NCI-H2107 (cell line): ENCODE measurements around the gene COLEC12.

ENCODE experiments used
- DNase-seq: peaks from one replicate; lab custom pipeline; 2025; lab: John Stamatoyannopoulos, UW

COLEC12 gene

DNA sequence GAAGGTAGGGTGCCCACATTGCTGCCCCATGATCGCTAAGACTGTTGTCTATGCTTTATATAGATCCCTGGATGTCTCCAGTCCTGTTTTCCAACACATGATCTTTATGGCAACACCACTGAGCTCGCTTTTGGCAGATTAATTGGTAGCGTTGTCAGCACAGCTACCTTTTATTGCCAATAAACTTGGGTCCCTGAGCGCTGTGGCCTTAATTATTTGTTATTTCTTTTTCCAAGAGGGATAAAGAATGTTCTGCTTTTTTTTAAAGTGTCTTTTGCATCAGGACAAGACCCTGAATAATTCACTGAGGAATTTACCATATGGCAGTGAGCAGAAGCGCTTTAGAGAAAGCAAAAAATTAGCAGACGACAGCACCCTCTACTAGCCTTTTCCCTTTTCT, 113.5 kb downstream of the COLEC12 start:
- DNase-seq: no peak

DNA sequence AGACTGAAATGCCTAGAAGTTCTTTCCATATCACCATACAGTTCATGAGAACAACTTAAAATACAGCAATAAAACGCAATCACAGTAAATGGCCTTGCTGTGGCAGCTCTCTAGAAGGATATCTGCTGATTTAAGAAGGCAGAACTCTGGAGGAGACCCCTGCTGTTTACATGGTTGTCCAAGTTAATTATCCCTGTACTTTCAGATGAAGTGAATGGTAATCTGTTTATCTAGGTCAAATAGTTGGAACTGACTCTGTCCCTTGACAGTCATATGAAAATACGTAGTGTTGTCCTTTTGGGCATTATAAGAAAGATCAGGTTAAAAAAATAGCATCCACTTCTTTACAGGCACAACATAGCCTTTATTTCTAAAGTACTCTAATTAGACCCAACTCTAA, 115.6 kb downstream of the COLEC12 start:
- DNase-seq: no peak

DNA sequence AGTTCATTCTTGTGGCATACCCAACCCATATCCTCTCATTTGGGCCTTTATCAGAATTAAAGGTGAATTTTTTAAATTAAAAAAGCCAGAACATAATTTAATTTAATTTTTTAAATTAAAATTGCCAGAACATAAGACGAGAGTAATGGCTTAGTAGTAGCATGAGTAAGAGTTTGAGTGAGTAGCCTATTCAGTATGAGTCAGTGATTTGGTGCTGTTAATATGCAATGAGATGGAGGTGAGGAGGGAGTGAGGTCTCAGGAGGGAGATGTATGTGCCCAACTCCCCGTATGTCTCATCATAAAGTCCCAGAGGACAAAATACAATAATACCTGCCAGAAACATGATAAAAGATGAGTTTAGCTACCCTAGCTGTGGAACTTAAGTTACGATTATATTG, 117.4 kb downstream of the COLEC12 start:
- no peak for DNase-seq

DNA sequence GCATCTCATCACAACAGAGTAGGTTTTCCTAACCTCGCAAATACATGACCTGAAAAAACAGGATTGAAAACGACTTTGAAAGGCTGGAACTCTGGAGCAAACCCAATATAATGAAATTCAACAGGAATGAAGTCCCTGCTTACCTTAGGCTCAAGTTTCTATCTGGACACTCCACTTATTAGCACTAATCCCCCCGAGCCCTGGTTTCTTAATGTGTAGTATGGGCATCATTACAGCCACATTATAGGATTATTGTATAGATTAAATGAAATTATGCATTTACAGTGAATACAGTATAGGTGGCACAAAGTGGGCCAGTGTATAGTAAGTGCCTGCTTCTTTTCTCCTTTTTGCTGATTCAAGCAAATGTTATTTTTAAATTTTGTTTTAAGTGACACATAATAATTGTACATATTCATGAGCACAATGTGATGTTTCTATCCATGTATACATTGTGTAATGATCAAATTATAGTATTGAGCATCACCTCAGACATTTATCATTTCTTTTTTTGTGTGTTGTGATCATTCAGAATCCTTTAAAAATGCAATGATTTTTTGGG, 118.0 kb downstream of the COLEC12 start:
- DNase-seq: no peak

DNA sequence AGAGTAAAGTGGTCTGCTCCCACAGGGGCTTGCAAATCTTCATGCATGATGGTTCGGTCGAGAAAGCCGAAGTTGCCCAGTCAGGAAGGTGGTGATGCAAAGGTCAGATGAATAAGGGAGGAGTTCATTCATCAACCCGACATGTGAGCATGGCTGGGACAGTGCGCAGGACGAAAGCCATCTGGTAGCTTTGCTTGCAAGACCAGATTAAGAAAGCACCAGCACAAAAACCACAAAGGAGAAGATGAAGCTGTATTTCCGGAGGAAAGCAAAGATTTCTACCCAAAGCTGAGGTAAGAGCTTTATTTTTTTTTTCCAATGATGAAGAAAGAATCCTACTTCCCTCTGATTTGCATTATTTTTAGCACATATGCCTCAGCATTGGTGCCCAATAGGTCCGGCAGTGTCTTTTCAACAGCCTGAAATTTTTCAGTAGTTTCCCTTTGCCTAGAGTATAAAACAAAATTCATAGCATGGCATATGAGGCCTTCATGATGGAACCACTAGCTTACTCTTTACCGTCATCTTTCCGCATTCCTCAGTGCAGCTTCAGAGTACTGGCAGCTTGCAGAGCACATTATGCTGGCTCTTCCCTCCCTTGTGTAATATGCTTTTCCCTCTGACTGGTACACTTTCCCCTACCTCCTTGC, 120.7 kb downstream of the COLEC12 start:
- no peak for DNase-seq

DNA sequence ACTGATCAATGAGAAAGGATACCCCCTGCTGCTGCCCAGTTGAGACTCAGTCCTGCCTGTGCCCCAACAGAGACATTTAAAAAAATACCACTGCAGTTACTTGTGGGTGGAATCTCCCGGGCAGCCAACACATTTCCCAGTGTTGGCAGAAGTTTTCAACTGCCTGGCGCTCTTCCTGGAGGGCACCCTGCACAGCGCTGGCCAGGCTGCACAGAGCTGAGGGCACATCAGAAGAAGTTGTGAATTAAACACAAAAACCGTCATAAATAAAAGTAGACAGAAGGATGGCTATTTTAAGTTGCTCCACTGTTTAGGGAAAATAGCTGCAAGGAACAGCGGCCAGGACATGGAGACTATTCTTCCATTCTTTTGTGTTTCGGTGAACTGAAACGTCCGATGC, 122.4 kb downstream of the COLEC12 start:
- no peak for DNase-seq

DNA sequence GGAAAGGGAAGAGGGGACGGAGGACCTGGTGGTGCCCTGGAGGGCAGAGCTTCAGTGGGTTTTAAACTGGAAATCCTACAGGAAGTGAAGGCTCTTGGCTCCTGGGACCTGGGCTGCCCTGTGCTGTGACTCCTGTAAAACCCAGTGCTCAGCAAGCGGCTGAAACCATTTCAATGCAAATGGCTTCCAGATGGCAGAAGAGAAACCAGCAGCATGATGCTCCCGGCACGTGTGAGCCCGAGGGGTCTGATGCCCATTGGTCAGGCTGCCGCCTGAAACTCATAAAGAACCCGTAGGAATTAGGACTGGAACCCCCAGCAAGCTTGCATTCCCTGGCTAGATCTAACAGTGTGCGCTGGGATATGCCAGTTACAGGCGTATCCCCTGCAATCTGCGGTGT, 123.4 kb downstream of the COLEC12 start:
- DNase-seq: no peak

DNA sequence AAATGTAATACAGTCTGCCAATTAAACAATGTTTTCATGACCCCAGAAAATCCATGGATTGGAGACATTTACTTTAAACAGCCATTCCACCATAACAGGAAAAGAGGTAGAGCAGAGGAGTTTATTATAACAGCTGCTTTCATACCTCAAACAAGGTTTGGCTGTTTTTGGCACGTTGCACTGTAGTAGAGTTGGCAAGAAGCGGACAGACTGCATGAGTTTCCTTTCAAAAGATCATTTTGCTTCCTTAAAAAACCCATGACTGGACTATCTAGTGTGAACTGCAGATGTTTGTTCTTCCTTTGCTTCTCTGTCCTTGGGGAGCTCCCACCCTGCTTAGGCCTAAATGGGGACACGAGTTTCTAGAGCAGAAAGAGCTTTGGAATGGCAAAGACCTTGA, 124.2 kb downstream of the COLEC12 start:
- DNase-seq: no peak

DNA sequence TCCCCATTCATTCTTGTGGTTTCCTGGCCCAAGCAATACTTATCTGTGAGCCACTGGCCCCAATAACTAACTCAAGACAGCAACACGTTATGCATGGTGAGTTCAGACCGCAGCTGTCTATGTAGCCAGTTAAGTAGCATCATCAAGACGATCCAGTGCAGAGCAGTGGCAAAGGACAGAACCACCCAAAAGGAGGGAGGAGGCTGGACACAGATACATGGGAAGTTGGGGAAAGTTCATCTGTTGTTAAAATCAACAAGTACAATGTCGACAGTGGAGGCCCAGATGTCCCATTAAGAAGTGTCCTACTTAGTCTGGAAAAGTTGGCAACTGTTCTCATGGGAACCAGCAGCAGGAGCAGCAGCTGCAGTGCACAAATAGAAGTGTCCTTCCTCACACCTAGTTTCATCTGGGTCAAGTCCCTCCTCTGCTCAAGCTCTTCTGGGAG, 125.8 kb downstream of the COLEC12 start:
- DNase-seq: no peak

DNA sequence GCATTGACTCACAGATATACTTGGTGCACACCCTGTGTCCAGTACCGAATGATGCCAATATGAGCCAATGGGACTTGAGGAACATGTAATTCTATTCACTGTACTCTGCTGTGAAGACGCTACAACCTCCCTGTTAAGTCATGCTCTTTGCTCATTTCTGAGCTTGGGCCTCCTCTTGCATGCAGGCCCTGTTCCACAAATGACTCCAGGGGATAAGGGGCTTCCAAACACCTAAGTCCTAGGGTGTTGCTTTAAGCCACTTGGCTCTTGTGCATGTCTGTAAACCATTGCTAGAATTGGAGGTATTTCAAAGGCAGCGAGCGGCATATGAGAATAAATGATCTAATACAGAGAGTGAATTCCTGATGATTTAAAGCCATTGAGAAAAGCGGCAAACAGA, 126.7 kb downstream of the COLEC12 start:
- DNase-seq: no peak

DNA sequence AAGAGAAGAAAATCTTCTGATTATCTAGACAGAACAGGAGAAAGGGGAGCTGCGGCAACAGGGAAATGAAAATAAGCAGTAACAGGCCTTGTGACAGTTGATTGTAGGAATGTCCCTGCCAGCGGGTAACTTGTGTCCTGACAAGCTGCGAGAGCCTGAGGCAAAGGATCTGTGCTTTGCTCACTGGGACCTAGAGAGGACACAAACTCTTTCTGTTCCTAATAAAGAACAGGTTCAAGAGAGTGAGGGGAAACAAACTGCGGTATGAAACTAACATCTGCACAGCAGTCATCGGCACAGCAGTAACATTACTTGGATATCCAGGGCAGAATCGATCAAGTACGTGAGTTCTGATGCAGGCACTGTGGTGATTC, 128.9 kb downstream of the COLEC12 start:
- no peak for DNase-seq

DNA sequence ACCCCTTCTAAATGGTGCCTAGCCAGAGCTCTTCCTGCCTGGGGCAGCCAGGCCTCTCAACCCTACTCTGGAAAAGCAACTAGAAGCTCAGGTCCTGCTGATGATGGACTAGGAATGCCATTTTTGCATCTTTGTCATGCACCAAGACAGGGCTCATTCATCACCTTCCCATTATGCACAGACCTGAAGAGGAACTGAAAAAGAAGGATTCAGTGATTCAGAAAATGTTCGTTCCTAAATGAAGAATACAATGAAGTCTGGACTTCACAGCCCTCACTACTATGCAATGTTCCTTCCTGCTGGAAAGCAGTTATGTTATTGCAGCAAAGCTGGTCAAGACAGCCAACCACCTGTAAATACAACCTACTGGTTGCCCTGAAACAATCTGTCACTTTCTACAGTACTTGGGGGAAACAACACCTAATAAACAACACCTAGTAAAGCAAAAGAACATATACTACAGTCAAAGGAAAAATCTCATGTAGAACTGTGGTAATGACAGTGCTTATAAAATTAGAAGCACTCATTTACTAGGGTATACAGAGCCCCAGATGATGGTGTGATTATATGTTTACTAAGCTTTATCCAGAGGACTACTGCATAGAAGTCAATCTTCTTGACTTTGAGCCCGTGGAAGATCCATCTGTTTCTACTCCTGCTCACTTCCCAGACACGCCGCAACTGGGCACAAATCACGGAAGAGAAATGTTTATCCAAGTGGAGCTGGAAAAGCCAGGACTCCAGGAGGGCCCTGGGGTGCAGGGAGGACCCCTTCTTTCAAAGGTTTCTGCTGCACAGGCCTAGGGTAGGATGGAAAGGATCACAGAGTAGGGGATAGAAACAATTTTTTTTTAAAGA, 129.5 kb downstream of the COLEC12 start:
- no peak for DNase-seq

DNA sequence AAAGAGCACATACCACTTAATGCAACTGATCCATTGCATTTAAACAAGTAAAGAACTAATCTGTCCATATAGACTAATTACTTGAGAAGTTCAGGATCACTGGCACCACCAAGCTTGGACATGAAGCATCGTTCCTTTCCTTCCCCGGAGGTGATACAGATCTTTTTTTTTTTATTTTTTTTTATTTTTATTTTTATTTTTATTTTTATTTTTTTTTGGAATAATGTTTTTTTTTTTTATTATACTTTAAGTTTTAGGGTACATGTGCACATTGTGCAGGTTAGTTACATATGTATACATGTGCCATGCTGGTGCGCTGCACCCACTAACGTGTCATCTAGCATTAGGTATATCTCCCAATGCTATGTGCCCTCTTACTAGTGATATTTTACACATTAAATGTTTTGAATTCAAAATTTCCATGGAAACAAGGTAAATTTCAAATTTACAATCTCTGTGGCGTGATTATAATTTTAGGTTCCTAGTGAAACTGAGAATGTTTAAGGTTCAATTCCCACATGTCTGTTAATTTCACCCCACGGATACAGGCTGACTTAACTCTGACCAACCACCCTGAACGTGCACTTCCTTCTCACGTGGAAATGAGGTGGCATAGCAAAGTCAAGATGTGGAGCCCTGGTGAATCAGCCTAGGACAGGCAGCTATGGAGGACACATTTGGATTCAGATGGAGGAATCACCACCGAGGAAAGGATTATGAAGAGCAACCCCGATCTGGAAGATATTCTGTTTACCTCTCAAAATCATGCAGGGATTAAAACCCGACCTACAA, 131.1 kb downstream of the COLEC12 start:
- DNase-seq: no peak

DNA sequence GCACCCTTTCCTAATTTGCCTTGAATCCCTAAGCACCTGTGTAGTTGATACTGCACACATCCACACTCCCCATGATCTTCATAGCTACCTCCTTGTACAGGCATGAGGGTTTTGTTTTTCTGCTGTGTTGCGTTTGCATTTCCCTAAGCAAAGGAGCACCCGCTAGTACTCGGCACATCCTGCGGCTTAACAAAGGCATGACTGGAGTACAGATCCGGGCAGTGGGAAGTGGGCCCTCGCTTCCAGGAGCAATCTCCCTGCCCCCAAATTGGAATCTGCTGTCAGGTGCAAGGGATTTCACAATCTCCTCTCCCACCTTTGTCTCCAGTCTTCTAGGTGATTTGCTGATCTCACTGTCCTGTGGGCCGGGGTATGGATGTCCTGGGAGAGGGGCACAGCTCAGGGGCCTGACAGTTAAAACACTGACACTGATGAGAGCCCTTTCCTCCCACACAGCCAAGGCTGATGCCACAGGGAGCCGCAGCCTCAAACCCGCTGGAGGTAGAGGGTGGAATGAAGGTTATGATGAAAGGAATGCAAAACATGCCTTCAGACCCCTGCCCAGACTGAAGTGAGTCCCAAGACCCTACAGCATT, 133.9 kb downstream of the COLEC12 start:
- no peak for DNase-seq

DNA sequence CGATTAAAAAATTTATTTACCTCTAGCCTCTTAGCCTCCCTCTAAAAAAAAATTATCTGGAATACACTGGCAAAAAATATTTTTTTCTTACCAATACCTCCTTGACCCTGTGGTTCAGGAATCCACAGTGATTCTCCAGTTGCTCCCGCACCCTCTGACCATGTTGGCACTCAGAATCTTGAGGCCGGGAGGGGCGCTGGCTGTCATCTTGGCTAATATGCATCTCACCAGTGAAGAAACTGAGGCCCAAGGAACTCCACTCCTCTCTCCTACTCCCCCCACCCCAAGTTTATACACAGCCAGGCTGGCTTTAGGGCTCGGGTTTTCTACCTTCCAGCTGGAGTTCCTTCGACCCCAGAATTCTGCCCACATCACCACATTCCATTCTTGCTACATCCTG, 134.8 kb downstream of the COLEC12 start:
- no peak for DNase-seq

DNA sequence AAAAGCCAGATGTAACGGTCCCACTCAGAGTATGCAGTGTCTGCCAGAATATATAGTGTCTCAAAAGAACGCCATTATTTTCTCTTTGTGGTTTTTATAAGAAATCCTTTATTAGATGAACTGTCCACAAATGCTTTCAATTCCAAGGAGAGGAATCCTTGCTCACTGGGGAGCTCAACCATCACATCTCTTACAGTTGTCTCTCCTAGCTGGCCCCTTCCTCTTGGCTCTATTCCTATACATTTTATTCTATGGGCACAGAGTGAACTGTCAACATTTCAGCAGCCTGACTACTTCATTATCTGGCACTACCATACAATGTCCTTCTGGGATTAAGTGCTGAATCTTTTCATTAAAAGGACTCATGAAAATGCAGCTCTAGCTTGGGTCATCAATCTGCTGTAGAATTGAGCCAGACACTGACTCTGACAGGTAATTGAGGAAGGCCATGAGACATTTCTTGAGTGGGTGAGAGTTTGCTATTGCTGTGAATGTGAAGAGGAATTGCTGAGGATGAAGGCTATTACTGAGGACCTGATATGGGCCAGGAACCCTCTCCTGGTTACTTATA, 136.2 kb downstream of the COLEC12 start:
- no peak for DNase-seq

DNA sequence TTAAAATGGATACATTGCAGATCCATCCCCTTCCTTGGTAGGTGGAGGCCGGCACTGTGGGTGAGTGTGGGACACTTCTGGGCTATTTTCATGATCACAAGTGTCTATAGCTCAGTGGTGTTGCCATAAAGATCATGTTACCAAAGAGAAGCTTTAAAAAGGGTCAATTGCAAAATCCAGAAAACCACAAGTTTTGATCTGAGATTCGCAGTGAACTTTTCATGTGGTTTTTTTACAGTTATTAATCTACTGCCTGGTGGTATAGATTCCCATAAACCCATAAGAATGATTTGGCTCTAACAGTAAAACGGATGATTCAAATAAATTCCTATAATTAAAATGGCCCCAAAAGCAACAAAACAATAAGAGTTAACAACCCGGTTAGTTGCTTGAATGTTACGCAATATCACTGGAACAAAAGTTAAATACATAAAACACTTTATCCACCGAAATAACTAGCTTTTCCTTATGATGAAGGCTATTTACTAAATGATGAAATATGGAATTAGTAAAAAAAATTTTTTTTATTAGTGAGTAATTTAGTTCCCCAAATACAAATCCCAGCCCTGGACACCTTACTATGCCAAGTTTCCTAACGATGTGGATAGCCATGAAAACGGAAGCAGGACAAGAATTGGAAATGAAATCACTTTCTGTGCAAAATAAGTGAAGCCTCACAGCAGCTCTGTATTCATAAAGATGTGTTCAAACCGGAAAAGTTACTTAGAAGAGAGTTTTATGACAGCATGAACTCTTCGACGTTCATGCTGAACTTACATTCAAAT, 137.0 kb downstream of the COLEC12 start:
- no peak for DNase-seq

DNA sequence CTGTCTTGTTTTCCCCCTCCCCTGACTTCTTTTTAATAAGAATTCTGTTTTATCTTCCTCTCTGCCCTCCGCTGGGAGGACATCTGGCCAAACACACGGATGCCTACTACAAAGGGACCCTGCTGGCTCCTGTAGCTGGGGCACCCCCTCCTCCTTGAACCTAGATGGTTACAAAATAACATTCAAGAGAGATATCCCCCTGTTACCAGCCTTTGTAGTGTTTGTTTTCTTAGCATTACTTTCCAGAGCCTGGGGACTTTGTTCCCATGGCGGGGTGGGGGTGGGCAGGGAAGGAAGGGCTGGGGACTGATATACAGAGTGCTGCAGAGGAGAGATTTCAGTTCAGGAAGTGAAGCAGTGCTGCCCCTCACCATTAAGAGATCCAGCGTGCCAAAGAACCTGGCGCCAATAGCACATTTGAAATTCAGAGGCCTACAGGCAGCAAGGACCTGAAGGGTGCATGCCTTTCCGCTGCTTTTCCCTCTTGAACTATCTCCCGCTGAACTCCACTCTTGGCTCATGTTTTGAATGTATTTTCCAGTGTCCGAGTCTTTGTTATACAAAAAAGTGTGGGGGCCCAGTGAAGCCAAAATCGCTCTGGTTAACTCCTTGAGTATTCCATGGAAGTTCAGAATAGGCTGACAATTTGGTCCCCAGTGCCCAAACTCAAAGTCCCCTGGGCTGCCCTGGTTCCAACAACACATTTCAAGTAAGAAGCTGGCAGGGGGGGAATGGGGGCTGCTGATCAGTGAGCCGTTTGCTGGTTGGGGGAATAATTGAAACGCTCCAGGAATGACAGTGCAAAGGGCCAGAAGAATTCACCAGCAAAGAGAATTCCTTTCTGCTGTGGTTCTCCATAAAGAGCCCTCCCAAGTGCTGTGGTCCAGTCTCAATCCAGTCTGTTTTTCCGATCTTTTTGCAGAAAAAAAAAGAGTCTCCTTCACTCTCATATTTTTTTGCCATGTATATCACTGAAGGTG, 137.9 kb downstream of the COLEC12 start:
- DNase-seq: no peak

DNA sequence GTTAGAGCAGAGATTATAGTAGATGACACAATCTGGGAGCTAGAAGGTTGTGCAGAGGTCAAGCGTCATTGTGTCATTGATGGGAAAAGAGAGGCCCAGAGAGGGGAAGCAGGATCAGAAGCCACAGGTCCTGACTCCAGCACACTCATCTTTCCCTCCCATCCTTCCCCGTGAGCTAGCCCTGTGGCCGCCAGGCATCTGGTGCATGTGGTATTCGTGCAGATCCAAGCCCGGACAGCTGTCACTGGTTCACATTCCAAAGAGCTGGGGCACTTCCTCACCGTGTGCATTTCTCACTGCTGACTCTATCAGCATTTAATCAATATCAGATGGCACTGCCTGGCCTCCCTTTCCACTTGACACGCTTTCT, 138.6 kb downstream of the COLEC12 start:
- DNase-seq: no peak
